HuH-7 (cell line): ENCODE results near the gene ABHD14A.
"Not testable (repeated sequence)": the region's sequence is repeated elsewhere in the genome, so short reads cannot be mapped to it uniquely, and the experiment has no call there.

Source experiments
- DNase-seq: peaks from one replicate; pipeline ENCODE4 v3.0.0; 2011; ENCODE audit warnings: low spot score

ABHD14A gene

DNA sequence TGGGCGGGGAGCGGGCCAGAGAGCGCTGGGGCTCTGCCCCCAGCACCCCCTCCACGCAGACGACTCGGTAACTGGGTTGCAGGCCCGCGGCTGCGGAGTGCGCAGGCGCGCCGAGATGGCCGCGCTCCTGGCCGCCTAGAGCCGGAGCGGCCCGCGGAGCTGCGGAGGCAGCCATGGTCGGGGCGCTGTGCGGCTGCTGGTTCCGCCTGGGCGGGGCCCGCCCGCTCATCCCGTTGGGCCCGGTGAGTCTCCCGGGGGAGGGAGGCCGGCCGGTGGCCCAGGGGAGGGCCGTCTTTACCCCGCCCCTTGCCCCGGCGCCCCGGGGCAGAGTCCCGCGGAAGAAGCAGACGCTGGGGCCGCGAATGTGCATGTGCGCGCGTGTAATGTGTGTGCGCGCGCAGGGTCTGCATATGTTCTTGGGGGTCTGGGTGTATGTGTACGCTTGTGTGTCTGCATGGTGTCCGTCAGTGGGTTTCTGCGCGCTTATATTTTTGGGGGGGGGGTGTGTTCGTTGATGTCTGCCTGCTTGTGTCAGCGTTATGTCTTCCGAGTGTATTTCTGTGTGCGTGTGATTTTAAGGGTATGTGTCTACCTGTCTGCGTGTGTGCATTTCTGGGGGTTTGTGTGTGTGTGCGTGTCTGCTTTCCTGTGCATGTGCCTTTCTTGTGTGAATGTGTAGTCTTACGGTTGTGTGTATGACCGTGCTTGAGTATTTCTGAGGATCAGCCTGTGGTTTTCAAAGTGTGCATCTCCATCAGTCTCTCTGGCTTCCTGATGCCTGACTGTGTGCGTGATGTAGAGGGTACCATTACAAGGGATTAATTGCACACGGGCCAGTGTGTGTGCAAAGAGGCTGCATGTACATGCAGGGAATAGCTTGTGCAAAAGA lies at the start of gene ABHD14A:
TSS of gene ABHD14A (plus strand) at position 102 of the 889 bp plus-strand sequence. CDS start at position 174, 72 bp downstream.
- DNase-seq, result peak; percentile 86

GRCh38 chr3:51927061-51927977 lies 47.5 kb upstream of the ABHD14A start:
- DNase-seq, result no peak

GRCh38 chr3:51928438-51928837 lies 46.4 kb upstream of the ABHD14A start:
- DNase-seq, result no peak

GRCh38 chr3:51928981-51929380 lies 45.9 kb upstream of the ABHD14A start:
- not testable (repeated sequence) for DNase-seq

GRCh38 chr3:51929420-51930003 lies 45.4 kb upstream of the ABHD14A start:
- peak; percentile 47 for DNase-seq

DNA sequence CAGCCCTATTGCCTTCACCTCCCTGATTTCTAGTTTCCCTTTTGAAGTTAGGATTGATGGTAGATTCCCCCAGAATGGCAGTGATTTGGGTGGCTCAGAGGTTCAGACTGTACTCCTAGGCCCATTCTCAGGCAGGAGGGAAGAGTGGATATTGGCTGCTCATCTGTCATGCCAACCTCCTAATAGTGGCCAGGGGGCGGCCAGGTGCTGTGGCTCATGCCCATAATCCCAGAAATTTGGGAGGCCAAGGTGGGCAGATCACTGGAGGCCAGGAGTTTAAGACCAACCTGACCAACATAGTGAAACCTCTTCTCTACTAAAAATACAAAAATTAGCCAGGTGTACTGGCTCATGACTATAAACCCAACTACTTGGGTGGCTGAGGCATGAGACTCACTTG lies 44.4 kb upstream of the ABHD14A start:
- DNase-seq, result no peak

- no peak for DNase-seq
Observed at GRCh38 chr3:51931756-51932155, 43.1 kb upstream of the ABHD14A start.

DNA sequence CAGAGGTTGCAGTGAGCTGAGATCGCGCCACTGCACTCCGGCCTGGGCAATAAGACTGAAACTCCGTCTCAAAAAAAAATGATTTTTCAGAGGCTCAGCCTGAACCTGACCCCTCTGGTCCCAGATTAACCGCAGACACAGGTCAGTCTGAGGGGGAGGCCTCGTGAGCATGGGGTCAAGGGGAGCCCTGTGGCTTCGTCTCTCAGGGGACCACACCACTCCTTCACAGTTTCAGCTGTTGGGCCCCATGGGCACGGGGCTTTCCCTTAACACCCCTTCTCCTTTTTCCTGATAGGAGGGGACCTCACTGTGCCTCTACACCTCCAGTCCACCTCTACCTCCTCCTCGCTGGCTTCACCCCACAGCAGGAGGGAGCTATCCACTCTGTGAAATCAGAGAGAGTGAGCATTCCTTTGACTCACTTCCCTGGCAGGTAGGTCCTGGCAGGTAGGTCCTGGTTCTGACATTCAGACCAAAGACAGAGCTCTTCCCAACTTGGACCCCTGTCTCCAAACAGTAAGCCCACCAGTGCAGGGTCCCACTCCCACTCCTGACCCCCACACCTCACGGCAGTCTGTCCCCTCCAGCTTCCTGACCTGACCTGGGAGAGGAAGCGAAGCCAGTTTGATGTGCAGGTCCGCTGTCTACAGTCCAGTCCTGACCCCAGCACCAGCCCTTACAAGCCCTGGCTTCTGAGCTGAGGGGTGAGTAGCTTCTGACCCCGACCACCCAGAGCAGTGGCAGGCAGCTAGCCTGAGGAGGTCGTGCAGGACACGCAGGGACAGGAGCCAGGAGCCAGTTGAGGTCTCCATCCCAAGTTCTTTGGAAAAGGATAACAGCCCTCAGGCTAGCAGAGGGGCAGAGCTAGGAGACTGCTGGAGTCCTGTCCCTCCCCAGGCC lies 42.1 kb upstream of the ABHD14A start:
- DNase-seq, result no peak

DNA sequence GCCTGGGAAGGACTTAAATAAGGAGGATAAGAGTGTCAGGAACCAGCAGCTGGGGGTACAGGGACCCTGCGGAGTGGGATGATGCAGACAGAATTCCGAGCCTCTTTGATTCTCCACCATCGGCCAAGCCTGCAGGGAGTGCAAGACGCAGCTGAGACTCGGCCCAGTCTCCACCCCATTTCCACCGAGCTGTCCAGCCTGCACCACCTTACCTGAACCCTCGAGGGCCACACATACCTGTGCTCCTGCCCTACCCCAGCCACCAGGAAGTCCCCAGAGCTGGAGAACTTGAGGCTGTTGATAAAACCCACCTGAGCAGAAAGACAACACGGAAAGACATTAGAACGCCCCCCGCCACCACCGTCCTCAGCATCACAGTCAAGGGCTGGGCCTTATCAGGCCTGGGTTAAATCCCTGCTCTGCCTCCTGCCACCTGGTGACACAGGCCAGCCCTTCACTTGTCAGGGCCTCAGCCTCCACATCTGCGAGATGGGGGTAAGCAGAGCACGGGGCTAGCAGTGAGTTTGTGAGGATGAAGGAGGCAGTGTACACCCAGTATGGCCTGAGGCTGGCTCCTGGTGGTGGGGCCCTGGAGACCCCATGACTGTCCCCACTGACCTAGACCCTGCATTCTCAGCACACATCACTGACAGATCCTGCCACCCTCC lies 41.3 kb upstream of the ABHD14A start:
- DNase-seq, result no peak

GRCh38 chr3:51934139-51934850 lies 40.6 kb upstream of the ABHD14A start:
- DNase-seq, result no peak

GRCh38 chr3:51934991-51935885 lies 39.6 kb upstream of the ABHD14A start:
- DNase-seq, result no peak

- DNase-seq, result no peak
Observed at GRCh38 chr3:51935886-51936755, 38.7 kb upstream of the ABHD14A start.

DNA sequence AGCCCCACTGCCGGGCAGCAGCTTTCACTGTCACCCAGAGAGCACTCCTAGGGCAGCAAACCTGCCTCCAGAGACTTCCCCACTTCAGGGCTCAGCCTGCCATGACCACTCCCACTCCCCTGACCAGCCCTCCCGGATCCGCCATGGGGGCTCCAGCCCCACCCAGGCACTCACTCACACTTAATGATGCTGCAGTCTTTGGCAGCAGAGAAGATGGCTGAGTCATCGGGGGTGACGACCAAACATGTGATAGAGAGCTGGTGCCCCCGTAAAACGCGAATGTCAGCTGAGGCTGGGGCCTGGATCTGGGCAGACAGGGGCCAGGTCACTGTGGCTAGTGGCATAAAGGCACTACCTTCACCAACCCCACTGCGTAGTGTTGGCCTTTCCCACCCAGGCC lies 37.9 kb upstream of the ABHD14A start:
- no peak for DNase-seq

DNA sequence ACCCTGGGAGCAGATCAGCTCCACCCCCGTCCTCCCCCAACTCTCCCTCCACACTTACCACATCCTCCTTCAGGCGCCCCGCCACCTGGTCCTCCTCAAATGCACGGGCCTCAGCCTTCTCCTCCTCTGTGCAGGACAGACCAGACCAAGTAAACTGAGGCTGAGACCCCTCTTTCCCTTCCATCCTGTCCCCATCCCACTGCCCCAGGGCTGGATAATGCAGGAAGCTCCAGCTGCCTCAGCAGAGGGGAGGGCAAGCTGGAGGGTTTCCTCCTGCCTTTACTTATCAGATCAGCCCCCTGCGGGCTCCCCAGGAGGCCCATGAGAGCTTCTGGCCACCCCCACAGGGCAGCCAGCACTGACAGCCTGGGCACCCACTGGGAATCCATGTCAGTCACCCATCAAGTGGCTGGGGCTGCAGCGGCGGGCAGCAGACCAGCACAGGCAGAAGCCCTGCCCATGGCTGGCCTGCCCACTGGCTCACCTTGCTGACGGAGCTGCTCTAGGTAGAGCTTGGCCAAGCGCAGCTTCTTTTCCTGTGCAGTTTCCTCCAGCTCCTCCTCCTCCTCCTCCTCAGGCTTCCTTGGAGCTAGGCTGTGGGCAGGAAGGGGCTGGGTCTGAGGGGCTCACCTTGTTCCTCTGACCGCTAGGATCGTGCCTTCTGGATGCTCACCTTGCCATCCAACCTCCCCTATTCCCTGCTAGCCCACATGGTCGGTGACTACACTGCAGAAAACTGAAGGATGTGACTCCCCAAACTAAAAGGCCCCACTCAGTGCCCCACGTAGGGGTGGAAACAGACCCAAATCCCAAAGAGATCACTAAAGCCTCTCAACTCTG lies 37.0 kb upstream of the ABHD14A start:
- no peak for DNase-seq

- no peak for DNase-seq
Observed at GRCh38 chr3:51938780-51939425, 36.0 kb upstream of the ABHD14A start.

DNA sequence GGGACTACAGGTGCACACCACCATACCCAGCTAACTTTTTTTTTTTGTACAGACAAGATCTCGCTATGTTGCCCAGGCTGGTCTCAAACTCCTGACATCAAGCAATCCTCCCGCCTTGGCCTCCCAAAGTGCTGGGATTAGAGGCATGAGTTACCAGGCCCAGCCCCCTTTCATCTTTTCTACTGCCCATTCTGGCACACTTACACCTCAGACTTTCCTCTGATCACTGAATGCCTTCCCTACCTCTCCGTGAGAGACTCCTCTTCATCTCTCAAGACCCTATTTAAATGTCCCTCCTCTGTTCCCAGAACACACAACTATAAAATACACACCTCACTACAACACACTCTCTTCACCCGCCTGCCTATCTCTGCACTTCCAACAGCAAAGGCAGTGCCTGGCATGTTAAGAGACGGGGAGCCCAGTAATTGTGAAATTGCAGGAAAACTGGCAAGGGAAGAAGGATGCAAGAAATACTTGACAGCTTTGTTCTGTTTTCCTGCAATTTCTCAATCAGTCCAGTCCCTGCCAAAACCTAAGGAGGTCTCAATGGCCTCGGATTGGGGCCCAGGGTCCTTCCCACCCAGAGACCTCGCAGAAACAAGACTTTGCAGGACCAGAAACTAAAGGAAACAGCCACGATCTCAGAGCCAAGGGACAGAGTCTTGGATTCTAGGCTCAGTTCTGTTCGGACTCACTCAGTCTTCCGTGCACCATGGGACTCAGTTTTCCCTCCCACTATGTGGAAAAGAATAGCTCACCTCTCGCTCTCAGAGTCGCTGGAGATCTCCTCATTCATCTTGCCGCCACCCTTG lies 34.0 kb upstream of the ABHD14A start:
- no peak for DNase-seq
